ENCODE results near the gene SPTLC1. TPM values are rescaled to one million over a fixed set of nuclear protein-coding genes. Genes with fewer than 3 reads are reported as not detected.
"Not testable (repeated sequence)": the region's sequence is repeated elsewhere in the genome, so short reads cannot be mapped to it uniquely, and the experiment has no call there.

SPTLC1 gene
- total and polyA plus RNA-seq, 2 donors (not counting 1 experiment from before 2014, with no cell fraction given): 26.6 to 53.5 TPM

- no peaks in the 10 kb centered on the region for H3K9me3 ChIP-seq (ENCODE audit: control extremely low read depth in 1 of 3, control insufficient read depth in 2 of 3, insufficient read depth in 1 of 3, low read length in 2 of 3)
- ChIA-PET CTCF (interaction anchor here (0.7 kb wide), 1 partner anchor 105 kb away, joined by 3 read pairs; no protein-coding TSS in a partner anchor), POLR2A (no interaction called here)
- no peaks in the 10 kb centered on the region for H3K27me3 Mint-ChIP-seq
- no peak for TF ChIP-seq EZH2 (IDR thresholded peaks at IDR 0.05; ENCODE audit: borderline replicate concordance, insufficient read depth, low read depth, low read length, poor library complexity, severe bottlenecking)
- TF ChIP-seq CTCF (IDR thresholded peaks at IDR 0.05): no peak
- no peak overlapping the region for H3K27ac Mint-ChIP-seq
- no peak overlapping the region for H2AFZ ChIP-seq (ENCODE audit: insufficient read depth, low read depth, low read length, poor library complexity, severe bottlenecking)
- no peak for DNase-seq
- peaks cover 20% of the 10 kb centered on the region for H4K20me1 ChIP-seq (ENCODE audit: control insufficient read depth, insufficient read depth, low read length, poor library complexity, severe bottlenecking)
- H3K9ac ChIP-seq (ENCODE audit: low read length): no peak overlapping the region
- H3K27me3 ChIP-seq (replicated peaks in 1 of 4; ENCODE audit: control extremely low read depth in 1 of 4, control insufficient read depth in 3 of 4, insufficient read depth in 4 of 4, low read length in 3 of 4): no peaks in the 10 kb centered on the region
- no peak for ATAC-seq (ENCODE audit: low read depth)
- no peak overlapping the region for H3K4me3 Mint-ChIP-seq
- no CpG with 5 or more reads among the region's 4 CpGs for WGBS (ENCODE audit: insufficient coverage)
- no peaks in the 10 kb centered on the region for H3K9me3 Mint-ChIP-seq (ENCODE audit: insufficient read depth)
- peaks cover 2 to 33% of the 10 kb centered on the region in 2 experiments for H3K36me3 ChIP-seq (replicated peaks in 1 of 2; ENCODE audit: control extremely low read depth in 1 of 2, control insufficient read depth in 1 of 2, extremely low read depth in 1 of 2, insufficient read depth in 2 of 2, low read length in 1 of 2)
- no peak overlapping the region for H3K4me2 ChIP-seq (replicated peaks; ENCODE audit: low read depth, low read length, poor library complexity, severe bottlenecking)
- peaks cover 11% of the 10 kb centered on the region for H3K4me1 Mint-ChIP-seq
- no peak overlapping the region for H3K27ac ChIP-seq (ENCODE audit: low read length in 2 of 2)
- intact Hi-C loops (cut with micrococcal nuclease): no loop called here
- no peak overlapping the region for H3K4me3 ChIP-seq (ENCODE audit: control extremely low read depth in 1 of 5, extremely low read depth in 1 of 5, insufficient read depth in 1 of 5, low read depth in 2 of 5, low read length in 4 of 5)
- peaks cover 36% of the 10 kb centered on the region for H3K79me2 ChIP-seq (ENCODE audit: control insufficient read depth, insufficient read depth, low read length)
- H3K4me1 ChIP-seq (ENCODE audit: control insufficient read depth in 2 of 2, insufficient read depth in 2 of 2, low read length in 2 of 2): peaks cover 0 to under 1% of the 10 kb centered on the region in 2 donors
Observed at GRCh38 chr9:92108122-92108521, 7.1 kb downstream of the SPTLC1 start.

GRCh38 chr9:92105446-92106225 lies 9.6 kb downstream of the SPTLC1 start:
- H3K4me2 ChIP-seq (replicated peaks; ENCODE audit: low read depth, low read length, poor library complexity, severe bottlenecking); H3K4me1 ChIP-seq (ENCODE audit: control insufficient read depth in 2 of 2, insufficient read depth in 2 of 2, low read length in 2 of 2); H3K27ac ChIP-seq (ENCODE audit: low read length in 2 of 2); CTCF ChIA-PET; H3K27ac Mint-ChIP-seq; H3K9me3 ChIP-seq (ENCODE audit: control extremely low read depth in 1 of 3, control insufficient read depth in 2 of 3, insufficient read depth in 1 of 3, low read length in 2 of 3); DNase-seq; intact Hi-C loops (cut with micrococcal nuclease); H3K9ac ChIP-seq (ENCODE audit: low read length); H3K9me3 Mint-ChIP-seq (ENCODE audit: insufficient read depth); H3K4me1 Mint-ChIP-seq; H2AFZ ChIP-seq (ENCODE audit: insufficient read depth, low read depth, low read length, poor library complexity, severe bottlenecking); H3K27me3 ChIP-seq (replicated peaks in 1 of 4; ENCODE audit: control extremely low read depth in 1 of 4, control insufficient read depth in 3 of 4, insufficient read depth in 4 of 4, low read length in 3 of 4); H3K4me3 ChIP-seq (ENCODE audit: control extremely low read depth in 1 of 5, extremely low read depth in 1 of 5, insufficient read depth in 1 of 5, low read depth in 2 of 5, low read length in 4 of 5); ATAC-seq (ENCODE audit: low read depth); H3K4me3 Mint-ChIP-seq; H3K27me3 Mint-ChIP-seq: not testable (repeated sequence)
- peaks cover 0 to 18% of the 10 kb centered on the region in 2 experiments for H3K36me3 ChIP-seq (replicated peaks in 1 of 2; ENCODE audit: control extremely low read depth in 1 of 2, control insufficient read depth in 1 of 2, extremely low read depth in 1 of 2, insufficient read depth in 2 of 2, low read length in 1 of 2)
- peaks cover 14% of the 10 kb centered on the region for H3K79me2 ChIP-seq (ENCODE audit: control insufficient read depth, insufficient read depth, low read length)
- WGBS (ENCODE audit: insufficient coverage): 98% methylated on average over 33 of the region's 36 CpGs
- POLR2A ChIA-PET: interaction anchor here (0.7 kb wide), 1 partner anchor 12 kb away, joined by 3 read pairs; no protein-coding TSS in a partner anchor
- H4K20me1 ChIP-seq (ENCODE audit: control insufficient read depth, insufficient read depth, low read length, poor library complexity, severe bottlenecking): peaks cover 11% of the 10 kb centered on the region

GRCh38 chr9:92103601-92104000 lies 11.6 kb downstream of the SPTLC1 start:
- H3K4me3 ChIP-seq (ENCODE audit: control extremely low read depth in 1 of 5, extremely low read depth in 1 of 5, insufficient read depth in 1 of 5, low read depth in 2 of 5, low read length in 4 of 5); DNase-seq; H4K20me1 ChIP-seq (ENCODE audit: control insufficient read depth, insufficient read depth, low read length, poor library complexity, severe bottlenecking); H3K27me3 ChIP-seq (replicated peaks in 1 of 4; ENCODE audit: control extremely low read depth in 1 of 4, control insufficient read depth in 3 of 4, insufficient read depth in 4 of 4, low read length in 3 of 4); CTCF ChIA-PET; H2AFZ ChIP-seq (ENCODE audit: insufficient read depth, low read depth, low read length, poor library complexity, severe bottlenecking); ATAC-seq (ENCODE audit: low read depth); POLR2A ChIA-PET; H3K4me1 ChIP-seq (ENCODE audit: control insufficient read depth in 2 of 2, insufficient read depth in 2 of 2, low read length in 2 of 2); H3K9ac ChIP-seq (ENCODE audit: low read length); H3K9me3 Mint-ChIP-seq (ENCODE audit: insufficient read depth); intact Hi-C loops (cut with micrococcal nuclease); H3K27ac Mint-ChIP-seq; H3K27me3 Mint-ChIP-seq; H3K4me2 ChIP-seq (replicated peaks; ENCODE audit: low read depth, low read length, poor library complexity, severe bottlenecking); H3K9me3 ChIP-seq (ENCODE audit: control extremely low read depth in 1 of 3, control insufficient read depth in 2 of 3, insufficient read depth in 1 of 3, low read length in 2 of 3); H3K4me1 Mint-ChIP-seq; H3K36me3 ChIP-seq (replicated peaks in 1 of 2; ENCODE audit: control extremely low read depth in 1 of 2, control insufficient read depth in 1 of 2, extremely low read depth in 1 of 2, insufficient read depth in 2 of 2, low read length in 1 of 2); H3K4me3 Mint-ChIP-seq; H3K27ac ChIP-seq (ENCODE audit: low read length in 2 of 2): not testable (repeated sequence)
- H3K79me2 ChIP-seq (ENCODE audit: control insufficient read depth, insufficient read depth, low read length): peaks cover 10% of the 10 kb centered on the region
- WGBS (ENCODE audit: insufficient coverage): 95% methylated on average over 14 of the region's 14 CpGs
